Superior temporal gyrus (tissue), 1 donor: Measurements from ENCODE around the gene CREG1.
A peak's percentile ranks its signal among the peaks of the same experiment; 100 is the strongest.
"Not testable (repeated sequence)": the region's sequence is repeated elsewhere in the genome, so short reads cannot be mapped to it uniquely, and the experiment has no call there.

Experiments used
- DNase-seq: peaks from one replicate; pipeline ENCODE4 v3.0.0-alpha.2; 2016; ENCODE audit errors: extremely low spot score

The CREG1 gene

GRCh38 chr1:167553136-167554027, at the start of gene CREG1:
Gene CREG1, minus strand, starts transcription at chr1:167553762.
- peak; percentile 91 for DNase-seq

GRCh38 chr1:167602840-167603239, 49.3 kb upstream of the CREG1 start:
- DNase-seq = no peak

- DNase-seq = no peak
Observed at GRCh38 chr1:167601442-167602383, 48.2 kb upstream of the CREG1 start.

- no peak for DNase-seq
Observed at GRCh38 chr1:167599957-167600581, 46.5 kb upstream of the CREG1 start.

GRCh38 chr1:167594822-167595221, 41.3 kb upstream of the CREG1 start:
- DNase-seq = no peak

- DNase-seq = no peak
Observed at GRCh38 chr1:167593860-167594259, 40.3 kb upstream of the CREG1 start.

- no peak for DNase-seq
Observed at GRCh38 chr1:167592475-167592874, 38.9 kb upstream of the CREG1 start.

- no peak for DNase-seq
Observed at GRCh38 chr1:167588361-167588760, 34.8 kb upstream of the CREG1 start.

GRCh38 chr1:167587872-167588271, 34.3 kb upstream of the CREG1 start:
- DNase-seq = no peak

- DNase-seq = no peak
Observed at GRCh38 chr1:167587342-167587741, 33.8 kb upstream of the CREG1 start.

- no peak for DNase-seq
Observed at GRCh38 chr1:167584581-167584980, 31.0 kb upstream of the CREG1 start.

GRCh38 chr1:167582722-167583121, 29.2 kb upstream of the CREG1 start:
- DNase-seq = no peak

GRCh38 chr1:167582064-167582463, 28.5 kb upstream of the CREG1 start:
- DNase-seq = no peak

GRCh38 chr1:167579986-167580385, 26.4 kb upstream of the CREG1 start:
- no peak for DNase-seq

- DNase-seq = no peak
Observed at GRCh38 chr1:167578939-167579521, 25.5 kb upstream of the CREG1 start.

- DNase-seq = no peak
Observed at GRCh38 chr1:167575649-167576048, 22.1 kb upstream of the CREG1 start.

GRCh38 chr1:167573035-167573434, 19.5 kb upstream of the CREG1 start:
- no peak for DNase-seq

- DNase-seq = not testable (repeated sequence)
Observed at GRCh38 chr1:167570712-167571111, 17.1 kb upstream of the CREG1 start.

GRCh38 chr1:167567663-167568062, 14.1 kb upstream of the CREG1 start:
- no peak for DNase-seq

- no peak for DNase-seq
Observed at GRCh38 chr1:167566766-167567165, 13.2 kb upstream of the CREG1 start.

GRCh38 chr1:167565922-167566321, 12.4 kb upstream of the CREG1 start:
- no peak for DNase-seq
